Esophagus mucosa (tissue), 1 donor: ENCODE measurements around the gene CBFB. TPM values are rescaled to one million over a fixed set of nuclear protein-coding genes. Genes with fewer than 3 reads are reported as not detected.
A peak's percentile ranks its signal among the peaks of the same experiment; 100 is the strongest.

Experiments used
- ATAC-seq: fragments of 200-7000 bp; cut with Tn5 transposase; one replicate; pipeline ENCODE4 v1.9.1; 2020
- total RNA-seq: library from RNA; stranded (reverse); gene quantifications from one replicate; pipeline ENCODE4 v1.2.4, GENCODE V29; 2023
- donor health status: DM: yes; HTN: yes; CAD: no.

CBFB gene
- total RNA-seq, 1 donor from 2014 or later = 40.4 TPM

GRCh38 chr16:67016681-67017420, 12.1 kb upstream of the CBFB start:
- ATAC-seq = no peak

- ATAC-seq = no peak
Measured at GRCh38 chr16:67017421-67017750, 11.6 kb upstream of the CBFB start.

DNA sequence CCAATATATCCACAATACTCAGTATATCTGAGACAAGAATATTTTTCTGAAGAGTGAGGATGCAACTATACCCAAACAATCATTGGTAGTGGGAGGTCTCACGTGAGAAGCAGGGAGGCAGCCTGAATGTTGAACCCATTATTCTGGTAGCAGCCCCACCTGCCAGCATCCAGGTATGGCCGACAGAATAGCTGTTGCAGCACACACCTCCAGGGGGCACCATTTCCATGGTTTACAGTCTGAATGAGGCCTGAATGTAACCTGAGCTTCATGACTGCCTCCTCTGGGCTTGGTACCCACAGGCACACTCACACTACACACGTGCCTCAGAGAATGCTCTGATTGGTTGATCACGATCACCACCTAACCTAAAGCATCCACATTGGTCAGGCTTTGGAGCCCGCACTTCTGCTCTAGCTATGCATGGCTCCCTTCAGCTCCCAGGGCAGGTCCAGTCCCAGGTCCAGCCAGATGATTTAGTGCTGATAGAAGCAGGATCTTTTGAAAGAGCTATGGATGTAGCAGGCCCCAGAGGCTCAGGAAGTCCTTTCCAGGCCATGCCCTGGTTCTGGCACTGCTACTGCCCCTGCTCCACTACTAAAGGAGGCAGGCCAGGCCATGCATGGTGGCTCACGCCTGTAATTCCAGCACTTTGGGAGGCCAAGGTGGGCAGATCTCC, 11.0 kb upstream of the CBFB start:
- ATAC-seq = peak; percentile 95

DNA sequence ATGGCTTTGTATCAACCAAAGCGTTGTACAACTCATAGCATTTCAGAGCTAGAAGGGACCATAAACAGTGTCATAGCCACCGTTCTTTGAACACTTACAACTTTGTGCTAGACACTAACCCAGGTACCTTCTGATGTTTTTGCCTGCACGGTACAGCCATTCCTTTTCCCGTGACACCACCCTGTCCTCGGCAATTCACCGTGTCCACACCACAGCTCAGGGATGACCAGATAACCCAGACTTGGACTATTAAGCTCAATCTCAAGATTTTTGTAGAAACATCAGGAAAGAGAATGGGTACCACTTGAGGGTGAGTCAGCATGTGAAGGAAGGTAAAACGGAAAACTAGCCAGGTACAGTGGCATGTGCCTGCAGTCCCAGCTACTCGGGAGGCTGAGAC, 9.8 kb upstream of the CBFB start:
- no peak for ATAC-seq

- no peak for ATAC-seq
Measured at GRCh38 chr16:67021321-67021720, 7.6 kb upstream of the CBFB start.

DNA sequence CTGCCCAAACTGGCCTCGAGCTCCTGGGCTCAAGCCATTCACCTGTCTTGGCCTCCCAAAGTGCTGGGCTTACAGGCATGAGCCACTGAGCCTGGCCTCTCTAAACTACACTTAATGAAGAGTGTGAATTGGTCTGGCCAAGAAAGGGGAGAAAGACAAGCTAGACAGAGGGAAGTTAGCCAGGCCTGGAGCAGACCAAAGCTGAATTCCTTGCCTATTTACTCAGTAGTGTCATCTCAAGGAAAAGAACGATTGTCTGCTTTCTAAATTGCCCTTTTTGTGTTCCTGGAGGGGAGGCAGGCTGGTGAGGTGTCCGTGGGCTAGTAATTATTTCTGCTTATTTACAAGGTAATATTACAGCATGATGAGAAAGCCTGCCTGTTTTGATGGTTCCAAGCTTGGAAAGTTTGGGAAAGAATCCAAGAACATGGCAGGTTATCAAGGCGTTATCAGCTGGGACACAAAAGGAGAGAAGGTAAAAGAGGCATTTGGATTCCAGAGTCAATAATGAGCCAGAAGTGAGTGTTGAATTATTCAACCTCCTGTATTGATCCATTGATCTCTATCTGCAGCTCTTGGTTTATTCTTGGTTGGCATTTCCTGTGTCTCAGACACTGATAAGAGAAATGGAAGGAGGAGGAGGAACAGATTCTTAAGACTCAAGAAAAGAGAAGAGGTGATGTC, 6.3 kb upstream of the CBFB start:
- ATAC-seq = no peak

DNA sequence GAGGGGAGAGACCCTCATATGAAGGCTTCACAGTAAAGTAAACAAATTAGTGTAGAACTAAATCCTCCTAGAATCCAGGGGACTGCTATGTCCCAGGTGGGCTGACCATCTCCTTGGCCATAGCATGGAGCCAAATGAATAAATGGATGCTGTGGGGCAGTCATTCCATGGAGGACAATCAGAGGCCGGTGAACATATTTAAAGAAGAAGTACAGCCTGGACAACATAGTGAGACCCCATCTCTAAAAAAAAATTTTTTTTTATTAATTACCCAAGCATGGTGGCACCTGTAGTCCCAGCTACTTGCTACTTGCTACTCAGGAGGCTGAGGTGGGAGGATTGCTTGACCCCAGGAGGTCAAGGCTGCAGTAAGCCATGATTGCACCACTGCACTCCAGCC, 5.3 kb upstream of the CBFB start:
- no peak for ATAC-seq

DNA sequence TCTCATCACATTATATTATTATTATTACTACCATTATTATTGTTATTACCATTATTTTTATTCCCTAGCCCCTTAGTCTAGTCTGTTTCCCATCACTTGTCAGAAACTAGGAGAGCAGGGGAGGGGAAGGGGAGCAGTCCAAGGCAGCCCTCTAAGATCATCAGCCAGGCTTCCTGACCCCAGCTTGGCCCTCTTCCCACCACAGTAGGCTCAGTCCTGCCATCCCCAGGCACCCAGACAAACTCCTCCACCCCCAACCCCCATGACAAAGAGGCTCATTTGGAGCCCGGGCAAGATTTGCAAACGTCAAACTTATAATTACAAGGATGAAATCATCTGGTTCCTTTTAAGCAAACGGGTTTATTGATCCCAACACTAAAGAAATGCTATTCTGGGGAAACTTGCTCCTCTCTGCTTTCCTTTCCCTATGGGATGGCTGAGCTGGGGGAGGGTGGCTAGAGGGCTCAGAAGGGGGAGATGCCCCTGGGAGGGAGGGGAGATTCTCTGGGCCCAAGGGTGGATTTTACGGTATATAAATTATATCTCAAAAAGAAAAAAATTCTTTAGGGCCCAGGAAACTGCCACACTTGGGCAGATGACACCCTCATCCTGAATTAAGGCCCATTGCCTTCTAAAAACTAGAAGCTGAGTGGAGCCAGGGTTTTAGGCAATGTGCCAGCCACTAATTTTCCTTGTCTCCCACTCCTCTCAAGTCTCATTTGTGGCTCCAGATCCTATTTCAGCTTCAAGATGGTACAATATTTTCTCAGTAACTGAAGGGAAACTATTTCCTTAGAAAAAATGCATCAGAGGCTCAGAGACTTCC, 4.4 kb upstream of the CBFB start:
- no peak for ATAC-seq

- no peak for ATAC-seq
Measured at GRCh38 chr16:67025210-67025550, 3.8 kb upstream of the CBFB start.

DNA sequence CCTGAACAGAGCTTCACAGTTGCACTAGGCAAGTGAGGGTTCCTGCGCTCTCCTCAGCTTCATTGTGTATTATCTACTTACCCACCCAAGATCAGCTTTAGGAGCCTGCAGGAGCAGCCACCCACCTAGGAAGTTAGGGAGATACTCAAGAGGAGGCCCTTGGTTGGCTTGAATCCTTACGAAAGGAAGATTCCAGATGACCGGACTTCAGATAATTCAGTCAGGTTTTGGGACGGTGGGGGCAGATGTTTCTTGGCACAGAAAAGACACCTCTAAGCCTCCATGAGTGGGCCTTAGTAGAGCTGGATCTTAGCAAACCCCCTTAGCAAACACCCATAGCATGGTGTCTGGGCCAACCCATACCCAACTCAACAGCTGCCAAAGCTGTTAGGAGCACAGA, 2.4 kb upstream of the CBFB start:
- ATAC-seq = no peak

DNA sequence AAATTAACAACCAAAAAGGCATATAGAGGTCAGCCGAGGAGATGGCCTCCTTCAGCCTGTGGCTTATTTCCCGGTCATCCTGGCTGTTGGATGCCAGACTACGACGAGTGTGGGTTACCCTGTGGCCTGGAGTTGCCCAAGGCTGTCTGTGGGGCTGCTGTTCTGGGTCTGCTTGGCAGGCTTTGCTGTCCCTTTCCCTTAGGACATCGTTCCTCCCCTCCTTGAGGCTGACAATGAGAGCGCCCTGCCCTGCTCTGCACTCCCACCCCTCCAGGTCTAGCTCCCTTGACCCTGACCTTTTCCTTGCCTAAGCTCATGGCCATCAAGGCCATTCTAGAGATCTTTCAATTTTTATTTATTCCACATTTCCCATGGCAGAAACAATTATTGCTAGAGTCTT, 1.9 kb upstream of the CBFB start:
- ATAC-seq = no peak

GRCh38 chr16:67028167-67028695, 718 bp upstream of the CBFB start:
- no peak for ATAC-seq

DNA sequence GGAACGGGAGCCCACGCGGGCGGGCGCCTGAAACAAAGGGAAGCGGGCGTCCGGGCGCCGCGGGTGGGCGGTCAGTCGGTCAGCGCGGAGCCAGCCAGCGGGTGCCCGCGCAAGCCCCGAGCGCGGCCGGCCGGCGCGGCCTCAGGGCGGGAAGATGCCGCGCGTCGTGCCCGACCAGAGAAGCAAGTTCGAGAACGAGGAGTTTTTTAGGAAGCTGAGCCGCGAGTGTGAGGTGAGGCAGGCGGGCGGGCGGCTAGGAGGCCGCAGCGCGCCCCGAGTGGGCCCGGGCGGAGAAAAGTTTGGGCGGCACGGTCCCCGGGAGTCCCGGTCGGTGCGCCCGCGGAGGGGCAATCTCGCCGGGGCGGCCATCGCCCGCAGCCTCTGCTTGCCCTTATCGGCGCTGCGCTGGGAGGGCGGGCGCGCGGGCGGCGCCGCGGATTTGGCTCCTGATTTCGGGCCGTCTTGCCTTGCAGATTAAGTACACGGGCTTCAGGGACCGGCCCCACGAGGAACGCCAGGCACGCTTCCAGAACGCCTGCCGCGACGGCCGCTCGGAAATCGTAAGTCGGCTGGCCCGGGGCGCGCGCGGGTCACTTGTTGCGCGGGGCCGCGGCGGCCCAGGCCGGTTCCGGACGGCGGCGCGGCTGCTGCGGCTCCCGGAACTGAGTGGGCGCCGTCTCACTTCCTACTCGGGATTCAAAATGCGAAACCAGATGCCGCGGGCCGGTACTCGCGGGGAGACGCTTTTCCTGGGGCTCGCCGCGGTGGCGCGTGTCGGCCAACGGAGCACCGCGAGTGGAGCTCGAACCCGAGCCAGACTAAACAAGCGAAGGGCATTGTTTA, 526 bp downstream of the CBFB start:
- peak; percentile 69 for ATAC-seq

DNA sequence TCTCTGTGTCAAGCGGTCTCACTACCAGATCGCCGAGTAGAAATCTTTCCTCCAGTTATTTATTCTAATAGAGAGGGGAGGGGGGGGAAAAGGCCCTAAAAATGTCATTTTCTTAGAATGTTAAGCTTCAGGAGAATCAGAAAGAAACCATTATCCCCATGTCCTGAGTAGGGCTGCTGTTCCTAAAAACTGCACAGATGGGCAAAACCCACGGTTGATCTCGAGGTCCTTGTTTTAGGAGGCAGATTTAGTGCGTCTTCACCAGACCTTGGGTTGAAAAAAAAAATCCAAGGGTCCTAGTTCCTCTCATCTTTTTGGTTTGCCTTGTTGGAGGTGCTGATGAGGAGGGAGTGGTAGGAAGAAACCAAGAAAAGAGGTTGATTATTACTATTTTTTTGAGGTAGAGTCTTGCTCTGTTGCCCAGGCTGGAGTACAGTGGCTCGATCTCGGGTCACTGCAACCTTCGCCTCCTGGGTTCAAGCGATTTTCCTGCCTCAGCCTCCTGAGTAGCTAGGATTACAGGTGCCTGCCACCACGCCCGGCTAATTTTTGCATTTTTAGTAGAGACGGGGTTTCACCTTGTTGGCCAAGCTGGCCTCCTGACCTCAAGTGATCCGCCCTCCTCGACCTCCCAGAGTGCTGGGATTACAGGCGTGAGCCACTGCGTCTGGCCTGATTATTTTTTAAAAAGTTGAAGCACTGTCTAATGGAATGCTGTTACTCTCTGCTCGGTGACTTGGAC, 1.4 kb downstream of the CBFB start:
- ATAC-seq = no peak

GRCh38 chr16:67034487-67034886, 5.5 kb downstream of the CBFB start:
- ATAC-seq = no peak

DNA sequence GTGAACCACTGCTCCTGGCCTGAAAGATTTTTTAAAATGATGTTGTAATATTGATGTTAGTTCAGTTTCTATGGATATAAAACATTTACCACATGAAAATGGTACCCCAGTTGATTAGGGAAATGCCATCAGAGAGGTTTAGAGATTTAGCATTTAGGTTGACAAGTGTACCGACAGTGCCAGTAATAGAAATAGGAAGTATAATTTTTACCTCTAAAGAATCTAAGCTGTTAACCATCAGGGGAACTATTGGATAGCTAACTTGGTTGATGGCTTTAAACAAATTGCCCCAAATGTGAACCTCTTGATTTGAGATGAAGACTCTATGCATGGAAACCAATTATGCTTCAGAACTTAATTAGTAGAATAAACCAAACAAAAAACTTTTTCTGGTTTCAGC, 6.4 kb downstream of the CBFB start:
- ATAC-seq = no peak

DNA sequence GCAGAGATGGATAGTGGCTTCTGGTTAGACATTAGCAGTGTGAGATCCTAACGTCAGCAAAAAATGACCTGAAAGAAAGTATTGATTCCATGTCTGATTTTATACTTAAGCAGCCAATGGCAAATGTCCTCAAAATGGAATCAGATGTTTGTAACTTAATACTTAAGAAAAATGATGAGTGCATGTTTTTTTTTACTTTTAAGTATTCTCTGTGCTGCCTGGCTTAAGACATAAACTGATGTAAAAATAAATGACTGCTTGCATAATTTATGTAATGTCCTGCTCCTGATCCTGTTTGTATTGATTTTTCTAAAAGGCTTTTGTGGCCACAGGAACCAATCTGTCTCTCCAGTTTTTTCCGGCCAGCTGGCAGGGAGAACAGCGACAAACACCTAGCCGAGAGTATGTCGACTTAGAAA, 7.4 kb downstream of the CBFB start:
- no peak for ATAC-seq

- ATAC-seq = no peak
Measured at GRCh38 chr16:67039260-67040020, 10.5 kb downstream of the CBFB start.

DNA sequence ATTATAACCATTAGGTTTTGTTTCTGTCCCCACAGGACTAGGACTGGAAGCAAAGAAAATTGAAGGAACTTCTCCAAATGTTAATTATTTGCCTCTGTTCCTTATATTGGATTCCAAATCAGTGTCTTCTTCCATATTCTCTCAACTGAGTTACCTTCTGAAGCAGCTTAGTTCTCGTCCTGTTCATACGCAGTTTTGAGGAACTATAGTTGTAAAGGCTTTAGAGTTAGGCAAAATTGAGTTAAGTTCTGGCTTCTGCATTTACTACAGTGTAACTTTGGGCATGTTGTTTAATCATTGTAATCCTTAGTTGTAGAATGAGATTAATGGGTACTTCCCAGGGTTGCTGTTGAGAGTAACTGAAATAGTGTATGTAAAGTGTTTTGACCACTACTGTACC, 11.2 kb downstream of the CBFB start:
- no peak for ATAC-seq

DNA sequence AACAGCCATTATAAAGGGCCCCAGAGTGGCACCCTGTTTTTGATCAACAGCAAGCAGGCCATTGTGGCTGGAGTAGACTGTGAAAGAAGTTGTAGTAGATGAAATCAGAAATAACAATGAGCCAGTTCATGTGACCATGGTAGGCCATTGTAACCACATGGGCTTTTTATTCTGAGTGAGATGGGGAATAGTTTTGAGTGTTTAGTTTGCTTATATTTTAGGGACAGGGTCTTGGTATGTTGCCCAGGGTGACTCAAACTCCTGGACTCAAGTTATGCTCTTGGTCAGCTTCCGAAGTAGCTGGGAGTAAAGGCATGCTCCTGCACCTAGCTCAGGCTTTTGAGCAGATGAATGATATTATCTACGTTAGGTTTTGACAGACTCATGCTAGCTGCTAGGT, 12.0 kb downstream of the CBFB start:
- ATAC-seq = no peak
